NCI-H2196 (cell line): Measurements from ENCODE around the gene LRRK1.
"Not testable (repeated sequence)": the region's sequence is repeated elsewhere in the genome, so short reads cannot be mapped to it uniquely, and the experiment has no call there.

Experiments
- DNase-seq: peaks from one replicate; lab custom pipeline; 2025; ENCODE audit not compliant: unreplicated experiment; lab: John Stamatoyannopoulos, UW

LRRK1 gene

GRCh38 chr15:101066501-101067408 lies 147.6 kb downstream of the LRRK1 start:
- DNase-seq = no peak

- DNase-seq = no peak
Observed at GRCh38 chr15:101067660-101068522, 148.7 kb downstream of the LRRK1 start.

- DNase-seq = no peak
Observed at GRCh38 chr15:101068523-101068960, 149.4 kb downstream of the LRRK1 start.

- peak; percentile 51 for DNase-seq
Observed at GRCh38 chr15:101068961-101069653, 149.9 kb downstream of the LRRK1 start.

- no peak for DNase-seq
Observed at GRCh38 chr15:101069654-101069973, 150.5 kb downstream of the LRRK1 start.

GRCh38 chr15:101070024-101070423 lies 150.9 kb downstream of the LRRK1 start:
- no peak for DNase-seq

- DNase-seq = peak; percentile 65
Observed at GRCh38 chr15:101070502-101071273, 151.5 kb downstream of the LRRK1 start.

- no peak for DNase-seq
Observed at GRCh38 chr15:101071651-101072050, 152.5 kb downstream of the LRRK1 start.

GRCh38 chr15:101072235-101072634 lies 153.1 kb downstream of the LRRK1 start:
- not testable (repeated sequence) for DNase-seq

GRCh38 chr15:101077806-101078668 lies 158.9 kb downstream of the LRRK1 start:
- DNase-seq = not testable (repeated sequence)

GRCh38 chr15:101078669-101079323 lies 159.6 kb downstream of the LRRK1 start:
- no peak for DNase-seq

GRCh38 chr15:101081900-101082299 lies 162.7 kb downstream of the LRRK1 start:
- no peak for DNase-seq

- DNase-seq = no peak
Observed at GRCh38 chr15:101083336-101084045, 164.3 kb downstream of the LRRK1 start.

GRCh38 chr15:101084801-101085200 lies 165.6 kb downstream of the LRRK1 start:
- no peak for DNase-seq

GRCh38 chr15:101085311-101085700 lies 166.1 kb downstream of the LRRK1 start:
- DNase-seq = no peak

- no peak for DNase-seq
Observed at GRCh38 chr15:101086394-101087171, 167.4 kb downstream of the LRRK1 start.

GRCh38 chr15:101087172-101087769 lies 168.1 kb downstream of the LRRK1 start:
- DNase-seq = no peak
